Fibroblast of skin of back (primary cell): Measurements from ENCODE around the gene GVQW3. TPM values are rescaled to one million over a fixed set of nuclear protein-coding genes. Genes with fewer than 3 reads are reported as not detected.

ENCODE experiments used
- DNase-seq: peaks from one replicate; pipeline ENCODE4 v3.0.0-alpha.2; 2013
- polyA plus RNA-seq, 2 experiments: library from polyadenylated mRNA; unstranded; fragments of 120-200 nt; gene quantifications; one replicate each; pipeline ENCODE4 v1.2.1, GENCODE V29; 2013; ENCODE audit not compliant: insufficient read length in 2 of 2

The GVQW3 gene
- polyA plus RNA-seq (2013, experiment 1 of 2; ENCODE audit: insufficient read length): 0.78 TPM
- 0.63 TPM for polyA plus RNA-seq (2013, experiment 2 of 2; ENCODE audit: insufficient read length)

DNA sequence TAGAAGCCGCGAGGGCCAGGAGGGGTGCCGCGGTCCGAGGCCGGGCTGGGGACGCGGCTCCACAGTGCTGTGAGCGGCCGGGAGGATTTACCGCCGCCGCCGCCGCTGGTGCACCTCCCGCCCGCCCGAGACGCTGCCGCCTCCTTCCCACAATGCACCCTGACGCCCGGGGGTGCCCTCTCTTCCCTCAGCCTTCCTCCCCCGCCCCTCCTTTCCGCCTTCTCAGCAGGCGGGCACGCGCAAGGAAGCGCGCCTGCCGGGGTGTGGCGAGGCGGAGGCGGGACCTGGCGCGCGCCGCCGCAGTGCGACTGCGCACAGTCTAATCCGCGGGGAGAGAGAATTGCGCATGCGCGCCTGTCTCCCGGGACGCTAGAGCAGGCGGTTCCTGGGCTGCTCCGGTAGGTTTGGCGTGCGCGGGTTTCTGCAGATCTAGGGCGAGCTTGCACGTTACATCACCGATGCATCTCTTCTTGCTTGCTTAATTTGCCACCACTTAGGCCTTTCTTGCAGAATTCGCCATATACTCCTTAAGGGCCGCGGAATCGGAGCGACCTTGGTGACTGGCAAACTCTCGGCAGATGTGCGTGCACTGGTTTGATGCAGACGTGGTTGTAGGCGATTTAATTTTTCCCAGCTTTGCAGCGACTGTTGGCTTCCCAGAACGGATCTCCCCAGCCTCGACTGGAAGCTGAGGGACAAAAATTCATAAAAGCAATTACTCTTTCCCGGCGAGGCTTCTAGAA lies at the start of gene GVQW3, which contains the start of gene THAP12:
GVQW3 (plus strand) TSS at position 347 of the 743 bp plus-strand sequence. CDS start 506 bp downstream, outside the sequence.
THAP12 (minus strand) TSS at position 156 of the 743 bp plus-strand sequence. CDS start 296 bp downstream, outside the sequence.
- DNase-seq: peak; percentile 98

GRCh38 chr11:76334826-76335389 lies 46.2 kb upstream of the GVQW3 start:
- DNase-seq: no peak

DNA sequence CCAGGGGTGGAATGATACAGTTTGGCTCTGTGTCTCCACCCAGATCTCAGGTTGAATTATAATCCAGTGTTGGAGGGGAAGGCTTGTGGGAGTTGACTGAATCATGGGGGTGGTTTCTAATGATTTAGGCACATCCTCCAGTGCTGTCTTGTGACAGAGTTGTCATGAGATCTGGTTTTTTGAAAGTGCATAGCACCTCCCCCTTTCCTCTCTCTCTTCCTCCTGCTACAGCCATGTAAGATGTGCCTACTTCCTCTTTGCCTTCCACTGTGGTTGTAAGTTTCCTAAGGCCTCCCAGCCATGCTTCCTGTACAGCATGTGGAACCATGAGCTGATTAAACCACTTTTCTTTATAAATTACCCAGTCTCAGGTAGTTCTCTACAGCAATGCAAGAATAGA lies 45.3 kb upstream of the GVQW3 start:
- no peak for DNase-seq

GRCh38 chr11:76336597-76336996 lies 44.5 kb upstream of the GVQW3 start:
- DNase-seq: no peak

DNA sequence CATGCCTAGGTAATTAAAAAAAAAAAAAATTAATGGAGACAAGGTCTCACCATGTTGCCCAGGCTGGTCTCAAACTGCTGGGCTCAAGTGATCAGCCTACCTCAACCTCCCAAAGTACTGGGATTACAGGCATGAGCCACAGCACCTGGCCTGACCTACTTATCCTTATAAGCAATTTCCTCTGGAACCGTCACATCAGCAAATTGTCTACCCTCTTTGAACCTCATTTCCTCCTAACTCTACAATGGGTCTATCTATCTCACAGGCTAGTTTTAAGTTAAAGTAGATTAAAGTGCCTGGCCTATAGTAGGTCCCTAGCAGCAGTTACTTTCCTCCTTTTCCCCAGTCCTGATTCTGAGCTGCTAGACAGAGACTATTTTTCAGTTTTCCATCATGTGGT lies 43.7 kb upstream of the GVQW3 start:
- DNase-seq: no peak

- no peak for DNase-seq
Measured at GRCh38 chr11:76337923-76338322, 43.2 kb upstream of the GVQW3 start.

GRCh38 chr11:76339221-76339620 lies 41.9 kb upstream of the GVQW3 start:
- peak; percentile 65 for DNase-seq

DNA sequence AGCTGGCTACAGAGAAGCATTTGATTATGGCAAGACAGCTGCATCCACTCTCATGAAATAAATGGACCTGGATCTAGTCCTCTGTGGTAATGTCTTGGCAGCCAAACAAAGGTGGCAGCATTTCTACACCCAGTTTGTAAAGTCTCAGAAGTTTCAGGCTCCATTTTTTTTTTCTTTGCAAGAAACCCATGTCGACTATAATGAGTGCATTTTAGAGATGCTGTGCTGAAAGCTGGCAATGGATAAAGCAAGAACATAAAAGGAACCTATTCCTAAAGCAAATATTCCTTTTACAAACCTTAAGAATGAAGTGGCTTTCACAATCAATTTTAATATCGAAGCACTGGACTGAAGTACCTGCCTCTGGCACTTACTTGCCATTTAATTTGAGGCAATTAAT lies 33.7 kb upstream of the GVQW3 start:
- no peak for DNase-seq

- DNase-seq: no peak
Measured at GRCh38 chr11:76348348-76348747, 32.8 kb upstream of the GVQW3 start.

- no peak for DNase-seq
Measured at GRCh38 chr11:76355172-76355571, 26.0 kb upstream of the GVQW3 start.

DNA sequence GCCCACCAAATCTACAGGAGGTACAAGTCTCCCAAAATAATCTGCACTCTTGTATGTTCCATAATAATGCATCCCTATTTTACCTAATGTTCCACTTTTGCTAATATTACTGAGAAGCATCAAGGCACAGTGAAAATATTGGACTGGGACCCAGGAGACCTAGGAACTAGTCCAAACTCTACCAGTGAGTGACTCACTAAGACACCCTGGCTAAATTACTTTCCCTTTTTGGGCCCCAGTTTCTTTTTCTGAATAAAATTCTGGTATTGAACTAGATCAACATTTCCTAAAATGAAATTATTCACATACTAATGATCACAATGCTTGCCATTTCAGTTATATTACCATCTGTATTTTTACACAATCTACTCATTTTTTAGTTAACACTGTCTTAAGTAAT lies 19.7 kb upstream of the GVQW3 start:
- DNase-seq: no peak

DNA sequence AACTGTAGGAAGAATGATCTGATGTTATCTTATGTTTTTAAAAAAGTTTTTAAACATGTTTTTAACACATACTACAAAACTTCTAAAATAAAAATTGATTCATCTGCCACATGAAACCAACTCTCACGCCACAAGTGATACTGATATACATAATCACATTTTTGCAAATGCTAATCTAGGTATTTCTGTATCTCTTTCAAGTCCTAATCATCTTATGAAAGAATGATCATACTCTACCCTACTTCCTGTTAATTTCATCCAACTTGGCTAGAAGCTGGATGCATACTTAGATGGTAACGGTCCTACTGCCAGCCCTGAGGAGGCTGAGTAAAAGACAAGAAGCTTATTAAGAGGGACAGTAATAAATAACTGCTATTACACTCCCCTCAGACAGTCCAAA lies 19.3 kb upstream of the GVQW3 start:
- no peak for DNase-seq

- no peak for DNase-seq
Measured at GRCh38 chr11:76362716-76363115, 18.4 kb upstream of the GVQW3 start.

DNA sequence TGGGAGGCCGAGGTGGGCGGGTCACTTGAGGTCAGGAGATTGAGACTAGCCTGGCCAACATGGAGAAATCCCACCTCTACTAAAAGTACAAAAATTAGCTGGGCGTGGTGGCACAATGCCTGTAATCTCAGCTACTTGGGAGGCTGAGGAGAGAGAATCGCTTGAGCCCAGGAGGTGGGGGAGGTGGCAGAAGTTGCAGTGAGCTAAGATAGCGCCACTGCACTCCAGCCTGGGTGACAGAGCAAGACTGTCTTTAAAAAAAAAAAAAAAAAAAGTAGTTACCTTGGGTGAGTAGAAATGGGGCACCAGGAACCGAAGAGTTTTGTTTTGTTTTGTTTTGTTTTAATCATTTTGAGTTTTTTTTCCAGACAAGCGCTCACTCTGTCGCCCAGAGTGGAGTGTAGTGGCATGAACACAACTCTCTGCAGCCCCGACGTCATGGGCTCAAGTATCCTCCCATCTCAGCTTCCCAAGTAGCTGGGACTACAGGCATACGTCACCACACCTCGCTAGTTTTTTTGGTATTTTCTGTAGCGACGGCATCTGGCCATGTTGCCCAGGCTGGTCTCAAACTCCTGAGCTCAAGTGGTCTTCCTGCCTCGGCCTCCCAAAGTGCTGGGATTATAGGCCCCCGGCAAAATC lies 16.0 kb upstream of the GVQW3 start:
- DNase-seq: no peak

- no peak for DNase-seq
Measured at GRCh38 chr11:76368490-76368889, 12.6 kb upstream of the GVQW3 start.

DNA sequence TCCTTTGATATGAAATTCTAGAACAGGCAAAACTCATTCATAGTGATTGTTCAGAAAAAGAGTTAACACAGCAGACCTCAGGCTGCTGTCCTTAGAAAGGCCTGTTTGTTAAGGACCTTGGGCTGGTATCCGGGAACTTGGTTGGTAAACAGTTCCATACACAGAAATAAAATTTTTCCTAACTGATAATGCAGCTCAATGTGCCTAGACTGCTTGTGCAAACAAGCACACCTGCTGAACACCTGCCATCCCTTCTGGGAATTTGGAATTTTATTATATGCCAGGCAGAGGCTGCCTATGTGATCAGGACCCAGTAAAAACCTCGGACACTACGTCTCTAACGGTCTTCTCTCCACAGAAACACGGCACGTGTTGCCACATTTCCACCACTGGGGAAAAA lies 11.7 kb upstream of the GVQW3 start:
- no peak for DNase-seq

DNA sequence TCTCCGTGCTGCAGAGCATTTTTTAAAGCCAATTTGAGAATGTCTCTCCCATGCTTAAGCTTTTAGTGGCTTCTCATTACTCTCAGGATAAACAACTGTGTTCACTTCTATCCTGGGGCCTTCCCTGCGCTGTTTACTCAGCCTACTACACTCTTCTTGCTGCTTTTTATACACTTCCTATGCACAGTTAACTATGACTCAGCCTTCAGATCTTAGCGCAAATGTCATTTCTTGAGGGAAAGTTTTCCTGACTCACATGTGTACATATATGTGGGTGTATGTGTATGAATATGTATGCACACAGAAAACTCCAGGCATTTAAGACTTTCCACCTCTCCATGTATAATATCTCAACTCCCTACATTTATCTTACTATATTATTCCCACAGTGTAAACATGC lies 10.0 kb upstream of the GVQW3 start:
- DNase-seq: peak; percentile 78

GRCh38 chr11:76376746-76377558 lies 4.2 kb upstream of the GVQW3 start:
- no peak for DNase-seq

DNA sequence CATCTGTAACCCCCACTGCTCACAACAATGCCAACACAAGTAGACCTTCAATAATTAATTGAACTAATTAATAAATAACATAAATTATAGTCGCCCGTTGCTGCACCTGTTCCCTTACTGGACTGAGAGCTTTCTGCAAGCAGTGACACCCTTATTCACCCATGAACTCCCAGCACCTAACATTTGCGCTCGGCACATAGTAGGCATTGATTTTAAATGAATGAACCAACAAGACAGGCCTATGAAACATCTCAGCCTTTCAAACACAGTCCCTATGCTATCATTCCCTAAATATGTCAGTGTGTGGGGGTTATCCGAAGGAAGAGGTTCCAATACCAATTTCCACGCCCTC lies 1.3 kb upstream of the GVQW3 start:
- no peak for DNase-seq

- DNase-seq: peak; percentile 21
Measured at GRCh38 chr11:76380159-76380976, 755 bp upstream of the GVQW3 start.

GRCh38 chr11:76382209-76382608 lies 1.1 kb downstream of the GVQW3 start:
- DNase-seq: no peak

GRCh38 chr11:76385903-76386302 lies 4.8 kb downstream of the GVQW3 start:
- no peak for DNase-seq
